Smooth muscle cell (in vitro differentiated cells): Measurements from ENCODE around the gene ZBTB6. TPM values are rescaled to one million over a fixed set of nuclear protein-coding genes. Genes with fewer than 3 reads are reported as not detected.
"Not testable (repeated sequence)": the region's sequence is repeated elsewhere in the genome, so short reads cannot be mapped to it uniquely, and the experiment has no call there.

ENCODE experiments used
- DNase-seq: peaks from one replicate; lab custom pipeline; 2025; ENCODE audit not compliant: unreplicated experiment; lab: John Stamatoyannopoulos, UW
- H2AFZ ChIP-seq: fragments of 200-600 bp; sonication (generic); 2 replicates; pipeline ENCODE4 v1.6.0; 2016; ENCODE audit warnings: antibody characterized with exemption, low read depth, mild to moderate bottlenecking
- H3F3A ChIP-seq: fragments of 200-600 bp; sonication (generic); 2 replicates; pipeline ENCODE4 v1.6.0; 2017; ENCODE audit warnings: antibody characterized with exemption, low read depth
- H3K27ac ChIP-seq: fragments of 200-600 bp; sonication (generic); 2 replicates; pipeline ENCODE4 v1.5.1; 2016; ENCODE audit warnings: low read depth, mild to moderate bottlenecking
- H3K27me3 ChIP-seq: fragments of 200-600 bp; sonication (generic); 2 replicates; pipeline ENCODE4 v1.6.1; 2016; ENCODE audit warnings: low read depth, mild to moderate bottlenecking
- H3K36me3 ChIP-seq: fragments of 200-600 bp; sonication (generic); 2 replicates; pipeline ENCODE4 v1.5.1; 2016; ENCODE audit warnings: low read depth
- H3K4me1 ChIP-seq: fragments of 200-600 bp; sonication (generic); 2 replicates; pipeline ENCODE4 v1.5.1; 2016; ENCODE audit warnings: low read depth
- H3K4me2 ChIP-seq: fragments of 200-600 bp; sonication (generic); 2 replicates; pipeline ENCODE4 v1.6.0; 2016; ENCODE audit warnings: mild to moderate bottlenecking
- H3K4me3 ChIP-seq: fragments of 200-600 bp; sonication (generic); 2 replicates; pipeline ENCODE4 v1.5.1; 2016; ENCODE audit warnings: mild to moderate bottlenecking
- H3K79me2 ChIP-seq: fragments of 200-600 bp; sonication (generic); 2 replicates; pipeline ENCODE4 v1.6.0; 2016; ENCODE audit warnings: low read depth, mild to moderate bottlenecking
- H3K9ac ChIP-seq: fragments of 200-600 bp; sonication (generic); 2 replicates; pipeline ENCODE4 v1.6.0; 2016; ENCODE audit warnings: low read depth
- H3K9me3 ChIP-seq: fragments of 200-600 bp; sonication (generic); replicated peaks from 2 replicates; pipeline ENCODE4 v1.5.1; 2016; ENCODE audit warnings: low read depth
- H4K20me1 ChIP-seq: fragments of 200-600 bp; sonication (generic); 2 replicates; pipeline ENCODE4 v1.6.0; 2016; ENCODE audit warnings: low read depth
- WGBS: methylation state at CpG from one replicate; pipeline ENCODE4 v1.1.7; 2016; ENCODE audit warnings: low lambda C conversion rate; 5-methylcytosine and 5-hydroxymethylcytosine counted together
- polyA plus RNA-seq: library from polyadenylated mRNA; unstranded; fragments of >200 nt; fragmentation: Nextera tagmentation; extraction: Ambion mirVana; gene quantifications from 2 replicates; pipeline ENCODE4 v1.2.1, GENCODE V29; 2016
- total RNA-seq: library from RNA; depleted of rRNA; stranded (reverse); fragments of >200 nt; gene quantifications from 2 replicates; pipeline ENCODE4 v1.2.3, GENCODE V29; 2014
- TF ChIP-seq, protein P1 (sequence below): fragments of 200-600 bp; sonication (generic); IDR thresholded peaks from 2 replicates; pipeline ENCODE4 v1.5.1; 2017; ENCODE audit warnings: borderline replicate concordance, mild to moderate bottlenecking, antibody characterized with exemption; ENCODE audit not compliant: insufficient read depth, poor library complexity, severe bottlenecking

ZBTB6 gene
- total and polyA plus RNA-seq, 2 experiments from 2014 or later, result 2.7 to 13.2 TPM

DNA sequence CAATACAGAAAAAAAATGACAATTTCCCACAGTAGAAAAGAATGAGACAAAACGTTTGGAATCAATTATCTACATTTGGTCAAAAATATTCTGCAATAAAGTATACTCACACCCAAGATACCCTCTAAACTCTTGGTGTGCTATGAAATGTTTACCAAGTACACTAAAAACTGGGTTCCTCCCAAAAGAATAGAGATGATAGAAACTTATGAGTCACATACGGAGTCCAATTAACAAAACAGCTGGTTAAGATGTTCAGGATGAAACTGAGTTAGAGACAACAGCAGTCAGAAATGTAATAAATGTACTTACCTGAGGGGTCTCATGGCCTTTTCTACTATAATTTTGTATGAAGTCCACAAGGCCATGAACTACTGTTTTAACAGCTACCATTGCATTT lies 33.7 kb downstream of the ZBTB6 start:
- H3K4me1 ChIP-seq, result no peaks in the 10 kb centered on the region
- H3K9me3 ChIP-seq, result no peaks in the 10 kb centered on the region
- no peak overlapping the region for H3K4me2 ChIP-seq
- H3K27me3 ChIP-seq, result no peaks in the 10 kb centered on the region
- TF ChIP-seq, protein P1, sequence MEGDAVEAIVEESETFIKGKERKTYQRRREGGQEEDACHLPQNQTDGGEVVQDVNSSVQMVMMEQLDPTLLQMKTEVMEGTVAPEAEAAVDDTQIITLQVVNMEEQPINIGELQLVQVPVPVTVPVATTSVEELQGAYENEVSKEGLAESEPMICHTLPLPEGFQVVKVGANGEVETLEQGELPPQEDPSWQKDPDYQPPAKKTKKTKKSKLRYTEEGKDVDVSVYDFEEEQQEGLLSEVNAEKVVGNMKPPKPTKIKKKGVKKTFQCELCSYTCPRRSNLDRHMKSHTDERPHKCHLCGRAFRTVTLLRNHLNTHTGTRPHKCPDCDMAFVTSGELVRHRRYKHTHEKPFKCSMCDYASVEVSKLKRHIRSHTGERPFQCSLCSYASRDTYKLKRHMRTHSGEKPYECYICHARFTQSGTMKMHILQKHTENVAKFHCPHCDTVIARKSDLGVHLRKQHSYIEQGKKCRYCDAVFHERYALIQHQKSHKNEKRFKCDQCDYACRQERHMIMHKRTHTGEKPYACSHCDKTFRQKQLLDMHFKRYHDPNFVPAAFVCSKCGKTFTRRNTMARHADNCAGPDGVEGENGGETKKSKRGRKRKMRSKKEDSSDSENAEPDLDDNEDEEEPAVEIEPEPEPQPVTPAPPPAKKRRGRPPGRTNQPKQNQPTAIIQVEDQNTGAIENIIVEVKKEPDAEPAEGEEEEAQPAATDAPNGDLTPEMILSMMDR, result no peak
- DNase-seq, result no peak
- no peaks in the 10 kb centered on the region for H3F3A ChIP-seq
- H3K27ac ChIP-seq, result no peak overlapping the region
- no peak overlapping the region for H3K4me3 ChIP-seq
- H4K20me1 ChIP-seq, result no peaks in the 10 kb centered on the region
- no peak overlapping the region for H3K9ac ChIP-seq
- 84% methylated on average over 2 of the region's 2 CpGs for WGBS
- peaks cover 52% of the 10 kb centered on the region for H3K36me3 ChIP-seq
- H2AFZ ChIP-seq, result no peak overlapping the region
- no peaks in the 10 kb centered on the region for H3K79me2 ChIP-seq

DNA sequence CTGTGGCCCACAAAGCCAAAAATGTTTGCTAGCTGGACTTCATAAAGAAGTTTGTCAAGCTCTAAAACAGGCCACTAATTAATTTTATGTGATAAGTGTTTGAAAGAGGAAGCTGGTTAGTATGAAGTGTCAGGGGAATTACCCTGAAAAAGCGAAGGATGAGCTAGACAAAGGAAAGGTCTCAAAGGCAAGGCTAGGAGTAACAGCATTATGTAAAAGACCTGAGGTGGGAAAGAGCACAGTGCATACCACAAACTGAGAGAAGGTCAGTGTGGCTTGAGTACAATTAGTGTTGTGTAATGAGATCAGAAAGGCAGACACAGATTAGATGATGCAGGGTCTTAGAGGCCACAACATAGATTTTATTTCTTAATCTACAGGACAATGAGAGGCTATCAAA lies 37.6 kb downstream of the ZBTB6 start:
- Histone ChIP-seq H3K27me3 (no peaks in the 10 kb centered on the region), H3K4me3 (no peak overlapping the region), H3K79me2 (peaks cover 4% of the 10 kb centered on the region), H3K4me2 (no peak overlapping the region), H4K20me1 (peaks cover 12% of the 10 kb centered on the region), H3K9me3 (no peaks in the 10 kb centered on the region), H3K27ac (no peak overlapping the region), H2AFZ (no peak overlapping the region), H3K4me1 (no peaks in the 10 kb centered on the region), H3F3A (no peaks in the 10 kb centered on the region), H3K36me3 (peaks cover 35% of the 10 kb centered on the region), H3K9ac (no peak overlapping the region)
- TF ChIP-seq, protein P1, result no peak
- 97% methylated on average over 1 of the region's 1 CpG for WGBS
- DNase-seq, result no peak

DNA sequence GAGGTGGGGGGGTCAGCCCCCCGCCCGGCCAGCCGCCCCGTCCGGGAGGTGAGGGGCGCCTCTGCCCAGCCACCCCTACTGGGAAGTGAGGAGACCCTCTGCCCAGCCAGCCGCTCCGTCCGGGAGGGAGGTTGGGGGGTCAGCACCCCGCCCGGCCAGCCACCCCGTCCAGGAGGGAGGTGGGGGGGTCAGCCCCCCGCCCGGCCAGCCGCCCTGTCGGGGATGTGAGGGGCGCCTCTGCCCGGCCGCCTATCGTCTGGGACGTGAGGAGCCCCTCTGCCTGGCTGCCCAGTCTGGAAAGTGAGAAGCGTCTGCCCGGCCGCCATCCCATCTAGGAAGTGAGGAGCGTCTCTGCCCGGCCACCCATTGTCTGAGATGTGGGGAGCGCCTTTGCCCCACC lies 45.8 kb downstream of the ZBTB6 start:
- H4K20me1 ChIP-seq, result peaks cover 11% of the 10 kb centered on the region
- not testable (repeated sequence) for H3K27ac ChIP-seq, H3K4me2 ChIP-seq, H3K27me3 ChIP-seq, H3F3A ChIP-seq, H3K4me3 ChIP-seq, H2AFZ ChIP-seq, H3K9me3 ChIP-seq, H3K4me1 ChIP-seq, H3K79me2 ChIP-seq, DNase-seq, H3K9ac ChIP-seq, H3K36me3 ChIP-seq
- no CpG with 5 or more reads among the region's 27 CpGs for WGBS

DNA sequence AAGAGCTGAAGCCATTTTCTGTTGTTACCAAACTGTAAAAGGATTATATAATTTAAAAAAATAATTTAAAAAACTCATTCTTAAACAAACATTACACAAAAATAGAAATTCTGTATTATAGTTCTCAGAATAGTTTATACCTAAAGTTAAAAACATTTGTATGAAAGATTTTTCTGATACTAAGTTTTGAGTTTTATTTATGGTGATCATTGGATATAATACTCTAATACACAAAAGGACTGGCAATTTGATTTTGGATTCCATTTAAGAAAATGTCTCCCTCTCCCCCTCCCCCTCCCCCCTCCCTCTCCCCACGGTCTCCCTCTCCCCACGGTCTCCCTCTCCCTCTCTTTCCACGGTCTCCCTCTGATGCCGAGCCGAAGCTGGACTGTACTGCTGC lies 47.0 kb downstream of the ZBTB6 start:
- no peak for DNase-seq
- TF ChIP-seq, protein P1, result no peak
- H3K27ac ChIP-seq, result no peak overlapping the region
- H3K27me3 ChIP-seq, result no peaks in the 10 kb centered on the region
- peaks cover 8% of the 10 kb centered on the region for H4K20me1 ChIP-seq
- H3K4me2 ChIP-seq, result no peak overlapping the region
- H3K9me3 ChIP-seq, result no peaks in the 10 kb centered on the region
- no peak overlapping the region for H3K9ac ChIP-seq
- H3K4me3 ChIP-seq, result no peak overlapping the region
- WGBS, result 100% methylated on average over 1 of the region's 5 CpGs
- no peaks in the 10 kb centered on the region for H3K79me2 ChIP-seq
- H2AFZ ChIP-seq, result no peak overlapping the region
- H3K4me1 ChIP-seq, result no peaks in the 10 kb centered on the region
- H3F3A ChIP-seq, result no peaks in the 10 kb centered on the region
- H3K36me3 ChIP-seq, result peaks cover 5% of the 10 kb centered on the region
